Spleen (tissue), 7 donors: ENCODE data around the gene FN1.

ENCODE experiments used
- POLR2AphosphoS5 ChIP-seq, 3 donors: sonication (generic); formaldehyde crosslinking; IDR thresholded peaks; one replicate each; pipeline ENCODE4 v1.5.1; 2017; ENCODE audit warnings: antibody characterized with exemption in 3 of 3
- TF ChIP-seq, protein P1 (sequence below), 11 experiments: fragments of 200-600 bp in 7 of 11; fragments of 450-650 bp in 4 of 11; sonication (generic) in 4 of 11; IDR thresholded peaks in 8 of 11; conservative IDR thresholded peaks in 3 of 11; 1 replicate in 7 of 11; 2 replicates in 4 of 11; pipeline versions ENCODE4 v1.4.0 to v1.8.0; 2016 to 2021; ENCODE audit warnings: antibody characterized with exemption in 11 of 11, inconsistent platforms in 4 of 11, mild to moderate bottlenecking in 1 of 11
- donor health status: DM: no; HTN: no; CAD: no; lungs with moderate emphysema.
- donor health status: DM: no; HTN: no; CAD: no.
- donor health status: DM: no; HTN: no; CAD: no.

DNA sequence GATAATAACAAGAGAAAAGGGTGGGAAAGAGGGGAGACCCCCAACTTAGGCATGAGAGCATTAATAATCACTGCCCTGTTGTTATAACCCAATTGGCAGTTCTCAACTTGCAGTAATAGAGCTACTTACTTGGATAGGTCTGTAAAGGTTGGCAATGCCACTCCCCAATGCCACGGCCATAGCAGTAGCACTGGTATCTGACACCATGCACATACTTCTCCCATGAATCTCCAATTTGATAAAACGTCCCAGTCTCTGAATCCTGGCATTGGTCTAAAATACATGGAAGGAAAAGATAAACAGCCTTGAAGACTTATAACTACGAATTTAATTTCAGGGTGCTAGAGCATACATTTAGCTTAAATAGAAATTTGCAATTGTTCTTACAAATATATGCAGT is 16.8 kb downstream of the FN1 start:
- TF ChIP-seq, protein P1, sequence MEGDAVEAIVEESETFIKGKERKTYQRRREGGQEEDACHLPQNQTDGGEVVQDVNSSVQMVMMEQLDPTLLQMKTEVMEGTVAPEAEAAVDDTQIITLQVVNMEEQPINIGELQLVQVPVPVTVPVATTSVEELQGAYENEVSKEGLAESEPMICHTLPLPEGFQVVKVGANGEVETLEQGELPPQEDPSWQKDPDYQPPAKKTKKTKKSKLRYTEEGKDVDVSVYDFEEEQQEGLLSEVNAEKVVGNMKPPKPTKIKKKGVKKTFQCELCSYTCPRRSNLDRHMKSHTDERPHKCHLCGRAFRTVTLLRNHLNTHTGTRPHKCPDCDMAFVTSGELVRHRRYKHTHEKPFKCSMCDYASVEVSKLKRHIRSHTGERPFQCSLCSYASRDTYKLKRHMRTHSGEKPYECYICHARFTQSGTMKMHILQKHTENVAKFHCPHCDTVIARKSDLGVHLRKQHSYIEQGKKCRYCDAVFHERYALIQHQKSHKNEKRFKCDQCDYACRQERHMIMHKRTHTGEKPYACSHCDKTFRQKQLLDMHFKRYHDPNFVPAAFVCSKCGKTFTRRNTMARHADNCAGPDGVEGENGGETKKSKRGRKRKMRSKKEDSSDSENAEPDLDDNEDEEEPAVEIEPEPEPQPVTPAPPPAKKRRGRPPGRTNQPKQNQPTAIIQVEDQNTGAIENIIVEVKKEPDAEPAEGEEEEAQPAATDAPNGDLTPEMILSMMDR (IDR thresholded peaks at IDR 0.05 in 8 of 11, conservative IDR thresholded peaks at IDR 0.05 in 3 of 11) = no peak
- no peak for TF ChIP-seq POLR2AphosphoS5 (IDR thresholded peaks at IDR 0.05)
